ENCODE data around the gene MAST4. TPM values are rescaled to one million over a fixed set of nuclear protein-coding genes. Genes with fewer than 3 reads are reported as not detected.

The MAST4 gene
- total and polyA plus RNA-seq, 2 of the 8 experiments (the other 6 are each of a cell fraction or from before 2014, with no cell fraction given), result 1.5 to 2.6 TPM

DNA sequence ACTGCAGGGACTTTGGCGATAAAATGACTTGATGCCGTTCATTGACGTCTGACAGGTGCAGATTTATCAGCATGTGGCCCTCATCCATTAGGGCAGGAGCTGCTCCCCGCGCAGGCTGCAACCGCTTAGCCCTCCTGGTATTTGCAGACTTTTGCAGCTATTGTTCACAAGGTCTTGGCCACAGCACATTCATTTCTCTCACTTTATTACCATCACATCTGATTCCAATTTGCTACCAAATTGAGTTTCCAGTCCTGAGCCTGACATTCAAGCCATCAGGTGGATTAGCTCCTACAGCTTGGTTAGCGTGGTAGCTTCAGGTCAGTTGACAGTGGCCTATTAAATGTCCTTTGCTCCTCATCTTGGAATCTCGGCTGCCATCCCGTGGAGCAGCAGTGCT, 301.2 kb downstream of the MAST4 start:
- no peak overlapping the region for H2AK5ac ChIP-seq (ENCODE audit: low read depth, low read length)
- no peak overlapping the region for H2BK12ac ChIP-seq (ENCODE audit: low read depth, low read length)
- no peak overlapping the region for H2BK120ac ChIP-seq (replicated peaks; ENCODE audit: low read depth, low read length)
- FAIRE-seq (no peak), DNase-seq (ENCODE audit: low read depth in 1 of 2, low spot score in 2 of 2) (no peak)
- H3K79me2 ChIP-seq (ENCODE audit: control insufficient read depth in 1 of 2, insufficient read depth in 2 of 2, low read length in 2 of 2), result no peaks in the 10 kb centered on the region
- H3K18ac ChIP-seq (ENCODE audit: extremely low read depth, low read length), result no peak overlapping the region
- H3K23me2 ChIP-seq (ENCODE audit: low read depth, low read length), result no peaks in the 10 kb centered on the region
- no peak overlapping the region for H3K23ac ChIP-seq (ENCODE audit: insufficient read length)
- no peak overlapping the region for H2AFZ ChIP-seq (ENCODE audit: low read length)
- H3K9me3 ChIP-seq (ENCODE audit: insufficient read depth in 2 of 2, low read depth in 1 of 2, low read length in 1 of 2), result no peaks in the 10 kb centered on the region
- WGBS, 2 experiments (ENCODE audit: extremely low coverage in 1 of 2, insufficient coverage in 1 of 2, insufficient read length in 1 of 2, insufficient replicate concordance in 2 of 2, low coverage in 1 of 2, low lambda C conversion rate in 2 of 2, missing lambda C conversion rate in 1 of 2), result 86% methylated on average over 9 of the region's 9 CpGs; no CpG with 5 or more reads in 1 of the 2 experiments
- no peaks in the 10 kb centered on the region for H3K79me1 ChIP-seq (ENCODE audit: low read depth, low read length)
- H3K4me2 ChIP-seq (ENCODE audit: insufficient read depth in 1 of 2, low read depth in 2 of 2, low read length in 2 of 2), result no peak overlapping the region
- ChIA-PET POLR2A (ENCODE audit: partially characterized antibody) (no interaction called here), CTCF (ENCODE audit: partially characterized antibody) (interaction anchor here (0.6 to 1.3 kb wide), 3 partner anchors 58 to 290 kb away, joined by 3 to 5 read pairs (median 4); no protein-coding TSS in a partner anchor)
- no peak overlapping the region for H3K4me3 ChIP-seq (ENCODE audit: extremely low read depth in 1 of 4, insufficient read depth in 2 of 4, low read depth in 3 of 4, low read length in 4 of 4)
- no peak overlapping the region for H3K4ac ChIP-seq (replicated peaks; ENCODE audit: insufficient read length, low read depth, low read length)
- H4K8ac ChIP-seq (ENCODE audit: extremely low read depth, insufficient read depth, low read length), result no peak overlapping the region
- no peak overlapping the region for H2BK20ac ChIP-seq (ENCODE audit: low read length)
- TF ChIP-seq SP1 (IDR thresholded peaks at IDR 0.05; ENCODE audit: low read depth, low read length), result no peak
- TF ChIP-seq, protein P1, sequence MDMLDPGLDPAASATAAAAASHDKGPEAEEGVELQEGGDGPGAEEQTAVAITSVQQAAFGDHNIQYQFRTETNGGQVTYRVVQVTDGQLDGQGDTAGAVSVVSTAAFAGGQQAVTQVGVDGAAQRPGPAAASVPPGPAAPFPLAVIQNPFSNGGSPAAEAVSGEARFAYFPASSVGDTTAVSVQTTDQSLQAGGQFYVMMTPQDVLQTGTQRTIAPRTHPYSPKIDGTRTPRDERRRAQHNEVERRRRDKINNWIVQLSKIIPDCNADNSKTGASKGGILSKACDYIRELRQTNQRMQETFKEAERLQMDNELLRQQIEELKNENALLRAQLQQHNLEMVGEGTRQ (IDR thresholded peaks at IDR 0.05; ENCODE audit: low read length), result no peak
- TF ChIP-seq RBBP5 (IDR thresholded peaks at IDR 0.05; ENCODE audit: borderline replicate concordance, low read depth, low read length), result no peak
- TF ChIP-seq POLR2A (IDR thresholded peaks at IDR 0.05; ENCODE audit: control extremely low read depth in 1 of 2, low read depth in 2 of 2, low read length in 2 of 2), result no peak
- H3K36me3 ChIP-seq (ENCODE audit: control insufficient read depth in 2 of 4, insufficient read depth in 4 of 4, low read length in 3 of 4), result no peaks in the 10 kb centered on the region
- H3K14ac ChIP-seq (ENCODE audit: insufficient read length), result no peak overlapping the region
- H3K9ac ChIP-seq (replicated peaks in 1 of 4; ENCODE audit: extremely low read depth in 1 of 4, low read depth in 3 of 4, low read length in 3 of 4), result no peak overlapping the region
- no peak overlapping the region for H3K56ac ChIP-seq (replicated peaks; ENCODE audit: insufficient read length, low read depth, low read length)
- no peak overlapping the region for H4K91ac ChIP-seq (replicated peaks; ENCODE audit: insufficient read length, low read length)
- H3K27ac ChIP-seq (ENCODE audit: low read depth, low read length), result no peak overlapping the region
- no peak overlapping the region for H2BK5ac ChIP-seq (ENCODE audit: low read depth, low read length)
- no peak overlapping the region for H2BK15ac ChIP-seq (ENCODE audit: low read length)
- peaks cover 0 to 11% (median 7%) of the 10 kb centered on the region in 4 experiments; a peak in 3 of 7 replicates for H3K27me3 ChIP-seq (replicated peaks in 1 of 4; ENCODE audit: control insufficient read depth in 3 of 4, extremely low read depth in 1 of 4, insufficient read depth in 3 of 4, low read length in 3 of 4)
- no peak overlapping the region for H4K5ac ChIP-seq (ENCODE audit: insufficient read length, low read depth, low read length)
- H4K20me1 ChIP-seq (replicated peaks in 1 of 2; ENCODE audit: control insufficient read depth in 1 of 2, insufficient read depth in 2 of 2, low read length in 2 of 2), result peaks cover 0 to 3% of the 10 kb centered on the region in 2 experiments
- H3K4me1 ChIP-seq (replicated peaks in 1 of 4; ENCODE audit: control insufficient read depth in 3 of 4, insufficient read depth in 4 of 4, low read length in 3 of 4), result no peaks in the 10 kb centered on the region; a peak in 1 of 7 replicates

All from H1 (cell line).